Thyroid gland (tissue), 4 donors: ENCODE results near the gene GLRA1. TPM values are rescaled to one million over a fixed set of nuclear protein-coding genes. Genes with fewer than 3 reads are reported as not detected.
"Not testable (repeated sequence)": the region's sequence is repeated elsewhere in the genome, so short reads cannot be mapped to it uniquely, and the experiment has no call there.

Source experiments
- DNase-seq, 2 donors: peaks; one replicate each; pipeline ENCODE4 v3.0.0-alpha.2; 2019
- H3K27ac ChIP-seq, 3 donors: fragments of 200-600 bp; sonication (generic); 1 replicate in 2 of 3; 2 replicates in 1 of 3; pipeline ENCODE4 v1.5.1; 2016 to 2019; ENCODE audit warnings: mild to moderate bottlenecking in 1 of 3, moderate library complexity in 1 of 3
- H3K27me3 ChIP-seq: fragments of 200-600 bp; sonication (generic); one replicate; pipeline ENCODE4 v1.5.1; 2019
- H3K36me3 ChIP-seq, 2 donors: fragments of 200-600 bp; sonication (generic); one replicate each; pipeline ENCODE4 v1.5.1; 2016 to 2019
- H3K4me1 ChIP-seq, 2 donors: fragments of 200-600 bp; sonication (generic); one replicate each; pipeline ENCODE4 v1.5.1; 2017 to 2019
- H3K4me3 ChIP-seq, 3 donors: fragments of 200-600 bp; sonication (generic); replicated peaks in 1 of 3; 1 replicate in 2 of 3; 2 replicates in 1 of 3; pipeline ENCODE4 v1.5.1; 2016; ENCODE audit warnings: mild to moderate bottlenecking in 1 of 3
- H3K9me3 ChIP-seq: fragments of 200-600 bp; sonication (generic); one replicate; pipeline ENCODE4 v1.5.1; 2017
- CTCF ChIP-seq, 6 experiments: fragments of 200-600 bp in 3 of 6; fragments of 450-650 bp in 3 of 6; sonication (generic) in 3 of 6; IDR thresholded peaks; one replicate each; pipeline ENCODE4 v1.5.1; 2016 to 2019; ENCODE audit warnings: antibody characterized with exemption in 6 of 6, mild to moderate bottlenecking in 2 of 6, inconsistent platforms in 1 of 6, moderate library complexity in 1 of 6
- POLR2A ChIP-seq, 2 donors: fragments of 450-650 bp; IDR thresholded peaks; one replicate each; pipeline ENCODE4 v1.6.1; 2017; ENCODE audit warnings: antibody characterized with exemption in 2 of 2, mild to moderate bottlenecking in 2 of 2, moderate library complexity in 1 of 2
- WGBS, 2 donors: methylation state at CpG; one replicate each; pipeline ENCODE4 v1.1.5; 2017; 5-methylcytosine and 5-hydroxymethylcytosine counted together
- intact Hi-C: fragments of 100-400 bp; cut with DNase I; formaldehyde crosslinking; loops from one replicate; pipeline ENCODE4 v1.15.1; 2023
- total RNA-seq, 4 donors: library from RNA; depleted of rRNA; stranded (reverse); fragments of >200 nt; gene quantifications; one replicate each; pipeline ENCODE4 v1.2.3, GENCODE V29; 2016

The GLRA1 gene
- total RNA-seq, 4 donors from 2014 or later: not detected

- H3K36me3 ChIP-seq: no peaks in the 10 kb centered on the region
- TF ChIP-seq POLR2A (IDR thresholded peaks at IDR 0.05) (no peak), CTCF (IDR thresholded peaks at IDR 0.05) (no peak)
- H3K4me1 ChIP-seq: no peaks in the 10 kb centered on the region
- DNase-seq: no peak
- intact Hi-C loops: no loop called here
- WGBS, 2 donors: 76 to 79% methylated on average over 1 of the region's 1 CpG
- no peak overlapping the region for H3K4me3 ChIP-seq
- H3K27ac ChIP-seq: no peak overlapping the region
- H3K9me3 ChIP-seq: no peaks in the 10 kb centered on the region
- H3K27me3 ChIP-seq: no peaks in the 10 kb centered on the region
Measured at GRCh38 chr5:151863566-151863965, 61.1 kb downstream of the GLRA1 start.

- Histone ChIP-seq H3K27ac (no peak overlapping the region), H3K9me3 (no peaks in the 10 kb centered on the region), H3K4me1 (no peaks in the 10 kb centered on the region), H3K36me3 (no peaks in the 10 kb centered on the region), H3K4me3 (no peak overlapping the region), H3K27me3 (no peaks in the 10 kb centered on the region)
- TF ChIP-seq POLR2A (IDR thresholded peaks at IDR 0.05) (no peak), CTCF (IDR thresholded peaks at IDR 0.05) (no peak)
- intact Hi-C loops: no loop called here
- WGBS, 2 donors: 80 to 86% methylated on average over 2 of the region's 2 CpGs
- DNase-seq: no peak
Measured at GRCh38 chr5:151862811-151863472, 61.7 kb downstream of the GLRA1 start.

GRCh38 chr5:151860867-151861266 lies 63.8 kb downstream of the GLRA1 start:
- not testable (repeated sequence) for H3K27me3 ChIP-seq
- WGBS, 2 donors: 91 to 95% methylated on average over 3 to 4 of the region's 4 CpGs

GRCh38 chr5:151856861-151857260 lies 67.8 kb downstream of the GLRA1 start:
- H3K27me3 ChIP-seq: no peaks in the 10 kb centered on the region
- no peak for DNase-seq
- no peak overlapping the region for H3K27ac ChIP-seq
- H3K4me1 ChIP-seq: peaks cover 0 to 13% of the 10 kb centered on the region in 2 donors
- H3K9me3 ChIP-seq: no peaks in the 10 kb centered on the region
- no peak overlapping the region for H3K4me3 ChIP-seq
- no peak for TF ChIP-seq POLR2A (IDR thresholded peaks at IDR 0.05)
- TF ChIP-seq CTCF (IDR thresholded peaks at IDR 0.05): no peak
- intact Hi-C loops: no loop called here
- no peaks in the 10 kb centered on the region for H3K36me3 ChIP-seq
- 87 to 97% methylated on average over 5 of the region's 5 CpGs for WGBS, 2 donors

More at GRCh38 chr5:151860867-151861266, 63.8 kb downstream of the GLRA1 start:
- H3K4me3 ChIP-seq, H3K36me3 ChIP-seq, H3K4me1 ChIP-seq, H3K9me3 ChIP-seq, intact Hi-C loops, DNase-seq, H3K27ac ChIP-seq: not testable (repeated sequence)

GRCh38 chr5:151855701-151856100 lies 69.0 kb downstream of the GLRA1 start:
- TF ChIP-seq POLR2A (IDR thresholded peaks at IDR 0.05): no peak
- TF ChIP-seq CTCF (IDR thresholded peaks at IDR 0.05): no peak
- intact Hi-C loops: no loop called here
- Histone ChIP-seq H3K4me1 (peaks cover 0 to 13% of the 10 kb centered on the region in 2 donors), H3K4me3 (no peak overlapping the region), H3K27ac (no peak overlapping the region), H3K36me3 (no peaks in the 10 kb centered on the region), H3K27me3 (no peaks in the 10 kb centered on the region), H3K9me3 (no peaks in the 10 kb centered on the region)
- peak; percentile 55 to 56 for DNase-seq
- WGBS, 2 donors: 36 to 41% methylated on average over 4 of the region's 4 CpGs
